ENCODE measurements around the gene RPS6KL1.

DNA sequence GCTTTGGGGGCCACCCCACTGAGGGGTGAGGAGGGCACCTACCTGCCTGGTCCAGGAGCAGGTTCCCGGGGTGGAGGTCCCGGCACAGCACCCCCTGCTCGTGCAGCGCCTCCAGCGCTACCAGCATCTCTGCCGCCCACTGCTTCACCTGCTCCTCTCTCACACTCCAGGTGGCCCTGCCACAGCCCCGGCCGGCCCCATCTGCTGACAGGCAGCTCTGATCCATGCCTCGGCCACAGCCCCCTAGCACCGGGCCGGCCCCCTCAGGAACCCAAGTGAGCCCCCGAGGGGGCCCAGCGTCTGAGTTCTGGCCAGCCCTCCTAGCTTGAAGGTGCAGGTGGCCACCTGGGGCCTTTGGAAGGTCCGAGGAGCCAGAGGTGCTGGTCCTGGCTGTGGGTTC is 13.6 kb downstream of the RPS6KL1 start:
- TF ChIP-seq POLR2A (IDR thresholded peaks at IDR 0.05; ENCODE audit: low read depth, low read length) (no peak), POLR2AphosphoS5 (IDR thresholded peaks at IDR 0.05; ENCODE audit: low read depth, low read length) (no peak), TAF1 (IDR thresholded peaks at IDR 0.05; ENCODE audit: borderline replicate concordance, low read depth, low read length) (no peak)

All from GM12892 (cell line).